HepG2 (cell line): ENCODE results near the gene RRP36. TPM values are rescaled to one million over a fixed set of nuclear protein-coding genes. Genes with fewer than 3 reads are reported as not detected.

Source experiments
- BORCS8-MEF2B ChIP-seq: sonication (generic); formaldehyde crosslinking; IDR thresholded peaks from 2 replicates; pipeline ENCODE4 v1.8.0; 2022; ENCODE audit warnings: mild to moderate bottlenecking, missing genetic modification reagents
- CENPX ChIP-seq: sonication (generic); formaldehyde crosslinking; IDR thresholded peaks from 2 replicates; pipeline ENCODE4 v1.9.0; 2021; ENCODE audit warnings: mild to moderate bottlenecking, missing genetic modification reagents, moderate library complexity
- CHCHD3 ChIP-seq: sonication (generic); formaldehyde crosslinking; IDR thresholded peaks from 2 replicates; pipeline ENCODE4 v1.8.0; 2022; ENCODE audit warnings: mild to moderate bottlenecking, missing genetic modification reagents, moderate library complexity
- FOXK2 ChIP-seq: fragments of 450-650 bp; IDR thresholded peaks from 2 replicates; pipeline ENCODE4 v1.6.1; 2016
- GABPA ChIP-seq, 2 experiments: IDR thresholded peaks; 2 replicates each; pipeline ENCODE4 v1.6.1; 2011 to 2016; ENCODE audit warnings: low read depth in 2 of 2, low read length in 1 of 2, missing biosample characterization in 1 of 2, missing genetic modification characterization in 1 of 2
- GATA4 ChIP-seq: sonication (generic); IDR thresholded peaks from 2 replicates; pipeline ENCODE4 v1.6.1; 2016; ENCODE audit warnings: antibody characterized with exemption, low read depth, borderline replicate concordance
- KAT2B ChIP-seq: fragments of 150-350 bp; IDR thresholded peaks from 2 replicates; pipeline ENCODE4 v1.6.1; 2014; ENCODE audit warnings: low read depth, low read length, borderline replicate concordance
- KDM1A ChIP-seq: IDR thresholded peaks from 2 replicates; pipeline ENCODE4 v1.6.1; 2016; ENCODE audit warnings: missing compliant biosample characterization
- KLF12 ChIP-seq: sonication (generic); formaldehyde crosslinking; IDR thresholded peaks from 2 replicates; pipeline ENCODE4 v1.4.0; 2020; ENCODE audit warnings: missing genetic modification reagents, borderline replicate concordance
- MTF2 ChIP-seq: sonication (generic); formaldehyde crosslinking; IDR thresholded peaks from 2 replicates; pipeline ENCODE4 v1.5.0; 2020; ENCODE audit warnings: missing genetic modification reagents, borderline replicate concordance
- MYNN ChIP-seq: sonication (generic); formaldehyde crosslinking; IDR thresholded peaks from 2 replicates; pipeline ENCODE4 v1.4.0; 2020; ENCODE audit warnings: mild to moderate bottlenecking, low read depth, missing genetic modification reagents
- RBFOX2 ChIP-seq: fragments of 200-400 bp; formaldehyde crosslinking; IDR thresholded peaks from 2 replicates; pipeline ENCODE4 v1.6.1; 2017; ENCODE audit warnings: low read depth, mild to moderate bottlenecking, low read length
- SMAD9 ChIP-seq: sonication (generic); formaldehyde crosslinking; IDR thresholded peaks from 2 replicates; pipeline ENCODE4 v1.5.1; 2020; ENCODE audit warnings: mild to moderate bottlenecking, missing genetic modification reagents
- SNAI1 ChIP-seq: sonication (generic); formaldehyde crosslinking; IDR thresholded peaks from 2 replicates; pipeline ENCODE4 v1.5.0; 2020; ENCODE audit warnings: mild to moderate bottlenecking, missing genetic modification reagents, borderline replicate concordance
- STAG1 ChIP-seq: sonication (generic); formaldehyde crosslinking; IDR thresholded peaks from 2 replicates; pipeline ENCODE4 v1.4.0; 2020; ENCODE audit warnings: missing genetic modification reagents
- TRIM22 ChIP-seq: fragments of 450-650 bp; IDR thresholded peaks from 2 replicates; pipeline ENCODE4 v1.6.1; 2017
- ZBTB7B ChIP-seq: sonication (generic); formaldehyde crosslinking; IDR thresholded peaks from 2 replicates; pipeline ENCODE4 v1.4.0; 2020; ENCODE audit warnings: missing genetic modification reagents
- ZFP36L1 ChIP-seq: sonication (generic); formaldehyde crosslinking; IDR thresholded peaks from 2 replicates; pipeline ENCODE4 v1.8.0; 2022; ENCODE audit warnings: mild to moderate bottlenecking, missing genetic modification reagents, moderate library complexity
- ZFY ChIP-seq: sonication (generic); formaldehyde crosslinking; IDR thresholded peaks from 2 replicates; pipeline ENCODE4 v1.4.0; 2020; ENCODE audit warnings: missing genetic modification reagents
- ZNF225 ChIP-seq: sonication (generic); formaldehyde crosslinking; IDR thresholded peaks from 2 replicates; pipeline ENCODE4 v1.4.0; 2020; ENCODE audit warnings: mild to moderate bottlenecking, missing genetic modification reagents
- ZNF251 ChIP-seq: sonication (generic); formaldehyde crosslinking; IDR thresholded peaks from 2 replicates; pipeline ENCODE4 v1.9.0; 2021; ENCODE audit warnings: mild to moderate bottlenecking, missing genetic modification reagents
- ZNF44 ChIP-seq: sonication (generic); formaldehyde crosslinking; IDR thresholded peaks from 2 replicates; pipeline ENCODE4 v1.5.1; 2020; ENCODE audit warnings: mild to moderate bottlenecking, missing genetic modification reagents
- ZNF556 ChIP-seq: sonication (generic); formaldehyde crosslinking; IDR thresholded peaks from 2 replicates; pipeline ENCODE4 v1.4.0; 2020; ENCODE audit warnings: mild to moderate bottlenecking, missing genetic modification reagents, borderline replicate concordance
- ZNF597 ChIP-seq: sonication (generic); formaldehyde crosslinking; IDR thresholded peaks from 2 replicates; pipeline ENCODE4 v1.5.0; 2020; ENCODE audit warnings: missing genetic modification reagents
- ZNF75D ChIP-seq: sonication (generic); formaldehyde crosslinking; IDR thresholded peaks from 2 replicates; pipeline ENCODE4 v1.8.1; 2023; ENCODE audit warnings: missing genetic modification reagents, mild to moderate bottlenecking, borderline replicate concordance
- ZNF776 ChIP-seq: sonication (generic); formaldehyde crosslinking; IDR thresholded peaks from 2 replicates; pipeline ENCODE4 v1.4.0; 2020; ENCODE audit warnings: mild to moderate bottlenecking, missing genetic modification reagents
- ZXDC ChIP-seq: sonication (generic); formaldehyde crosslinking; IDR thresholded peaks from 2 replicates; pipeline ENCODE4 v1.5.0; 2020; ENCODE audit warnings: mild to moderate bottlenecking, missing genetic modification reagents
- polyA plus RNA-seq, 8 experiments: library from polyadenylated mRNA; depleted of rRNA in 3 of 8; stranded (reverse) in 7 of 8; unstranded in 1 of 8; fragments of >200 nt; fragmentation: Illumina TruSeq in 4 of 8; extraction: Trizol in 4 of 8; gene quantifications; 2 replicates each; pipeline versions ENCODE4 v1.2.1 to v1.2.3, GENCODE V29; 2011 to 2016; ENCODE audit warnings: low read depth in 4 of 8, missing spikeins in 1 of 8, mixed read lengths in 1 of 8; ENCODE audit not compliant: insufficient read depth in 1 of 8
- total RNA-seq, 5 experiments: library from RNA; depleted of rRNA; stranded (reverse); fragments of >200 nt; fragmentation: Illumina TruSeq; extraction: Trizol; gene quantifications; 2 replicates each; pipeline ENCODE4 v1.2.3, GENCODE V29; 2016; ENCODE audit warnings: low read depth in 1 of 5

RRP36 gene
- total and polyA plus RNA-seq, 2 of the 13 experiments (the other 11 are each of a cell fraction or from before 2014, with no cell fraction given), result 29.5 to 144 TPM

GRCh38 chr6:43070028-43070632, 48.7 kb downstream of the RRP36 start (continued):
- TF ChIP-seq SMAD9, result no peak
- TF ChIP-seq ZBTB7B, result no peak
- no peak for TF ChIP-seq ZNF776
- no peak for TF ChIP-seq RBFOX2
- no peak for TF ChIP-seq ZFY (CRISPR knock-in tag)
- TF ChIP-seq STAG1 (CRISPR knock-in tag), result peak; percentile 77
- TF ChIP-seq KAT2B, result no peak
- TF ChIP-seq ZFP36L1 (CRISPR knock-in tag), result no peak
- TF ChIP-seq ZNF225 (CRISPR knock-in tag), result 0 out of 2 replicates have a peak, but pooled peaks have one; percentile 35
- TF ChIP-seq GATA4, result no peak
- TF ChIP-seq TRIM22, result no peak
- no peak for TF ChIP-seq ZNF44
- TF ChIP-seq SNAI1 (CRISPR knock-in tag), result no peak
- no peak for TF ChIP-seq MTF2
- no peak for TF ChIP-seq CHCHD3 (CRISPR knock-in tag)
- TF ChIP-seq KDM1A (CRISPR knock-in tag), result no peak
- TF ChIP-seq ZXDC, result no peak
- no peak for TF ChIP-seq ZNF556 (CRISPR knock-in tag)
- TF ChIP-seq GABPA (IDR thresholded peaks at IDR 0.05; ENCODE audit: low read depth, low read length), result no peak
- TF ChIP-seq GABPA (CRISPR knock-in tag; IDR thresholded peaks at IDR 0.05; ENCODE audit: low read depth), result no peak
- no peak for TF ChIP-seq ZNF75D (CRISPR knock-in tag)
- TF ChIP-seq MYNN, result no peak
- no peak for TF ChIP-seq FOXK2
- TF ChIP-seq ZNF251 (CRISPR knock-in tag), result no peak
- no peak for TF ChIP-seq CENPX (CRISPR knock-in tag)
- TF ChIP-seq BORCS8-MEF2B (CRISPR knock-in tag), result no peak
- TF ChIP-seq ZNF597 (CRISPR knock-in tag), result no peak
- TF ChIP-seq KLF12, result no peak
